GM23338 (cell line): ENCODE measurements around the gene FRMD1. TPM values are rescaled to one million over a fixed set of nuclear protein-coding genes. Genes with fewer than 3 reads are reported as not detected.

ENCODE experiments used
- ATAC-seq: fragments of 200-7000 bp; cut with Tn5 transposase; 3 replicates; pipeline ENCODE4 v1.9.1; 2020
- DNase-seq: peaks from one replicate; pipeline ENCODE4 v3.0.0-alpha.2; 2015; ENCODE audit warnings: low spot score
- H2AFZ ChIP-seq: fragments of 200-600 bp; sonication (generic); 2 replicates; pipeline ENCODE4 v1.8.0; 2016; ENCODE audit warnings: antibody characterized with exemption, mild to moderate bottlenecking, moderate library complexity
- H3F3A ChIP-seq: fragments of 200-600 bp; sonication (generic); replicated peaks from 2 replicates; pipeline ENCODE4 v1.8.0; 2017; ENCODE audit warnings: antibody characterized with exemption, mixed run types, low read depth
- H3K27ac ChIP-seq: fragments of 200-600 bp; sonication (generic); 2 replicates; pipeline ENCODE4 v1.6.1; 2016; ENCODE audit warnings: low read depth
- H3K27me3 ChIP-seq: fragments of 200-600 bp; sonication (generic); 2 replicates; pipeline ENCODE4 v1.8.0; 2016; ENCODE audit warnings: mild to moderate bottlenecking, mixed run types, moderate library complexity; ENCODE audit not compliant: insufficient read depth
- H3K36me3 ChIP-seq: fragments of 200-600 bp; sonication (generic); 2 replicates; pipeline ENCODE4 v1.8.0; 2016; ENCODE audit warnings: mild to moderate bottlenecking; ENCODE audit not compliant: insufficient read depth
- H3K4me1 ChIP-seq: fragments of 200-600 bp; sonication (generic); 2 replicates; pipeline ENCODE4 v1.8.0; 2016; ENCODE audit warnings: mild to moderate bottlenecking, moderate library complexity; ENCODE audit not compliant: insufficient read depth
- H3K4me2 ChIP-seq: fragments of 200-600 bp; sonication (generic); 2 replicates; pipeline ENCODE4 v1.7.1; 2017; ENCODE audit warnings: mixed run types
- H3K4me3 ChIP-seq: fragments of 200-600 bp; sonication (generic); 2 replicates; pipeline ENCODE4 v1.6.1; 2016; ENCODE audit warnings: mixed run types
- H3K79me2 ChIP-seq: fragments of 200-600 bp; sonication (generic); replicated peaks from 2 replicates; pipeline ENCODE4 v1.8.0; 2017; ENCODE audit warnings: mild to moderate bottlenecking; ENCODE audit not compliant: insufficient read depth
- H3K9me2 ChIP-seq: fragments of 200-600 bp; sonication (generic); 2 replicates; pipeline ENCODE4 v1.8.0; 2017; ENCODE audit not compliant: insufficient read depth
- H4K20me1 ChIP-seq: fragments of 200-600 bp; sonication (generic); replicated peaks from 2 replicates; pipeline ENCODE4 v1.8.0; 2017; ENCODE audit warnings: mild to moderate bottlenecking; ENCODE audit not compliant: insufficient read depth
- H3K27ac Mint-ChIP-seq: 2 replicates; pipeline ENCODE4 v1.8.0; 2020; ENCODE audit warnings: inconsistent platforms, mild to moderate bottlenecking, moderate library complexity, mixed read lengths
- H3K27me3 Mint-ChIP-seq: 3 replicates; pipeline ENCODE4 v1.8.0; 2022; ENCODE audit warnings: low read depth, mild to moderate bottlenecking, moderate library complexity, mixed read lengths, inconsistent platforms; ENCODE audit not compliant: insufficient read depth, poor library complexity
- H3K36me3 Mint-ChIP-seq: 3 replicates; pipeline ENCODE4 v1.8.0; 2021; ENCODE audit warnings: low read depth, mild to moderate bottlenecking, inconsistent platforms, moderate library complexity, mixed read lengths
- H3K4me1 Mint-ChIP-seq: 3 replicates; pipeline ENCODE4 v1.8.0; 2020; ENCODE audit warnings: mild to moderate bottlenecking, inconsistent platforms, mixed read lengths
- H3K4me3 Mint-ChIP-seq: 3 replicates; pipeline ENCODE4 v1.8.0; 2021; ENCODE audit warnings: moderate library complexity, mild to moderate bottlenecking, inconsistent platforms, mixed read lengths
- H3K9me3 Mint-ChIP-seq: 3 replicates; pipeline ENCODE4 v1.8.0; 2020; ENCODE audit warnings: moderate library complexity, mild to moderate bottlenecking, inconsistent platforms, mixed read lengths
- CREB1 ChIP-seq: fragments of 250-450 bp; sonication (Bioruptor Pico); IDR thresholded peaks from 2 replicates; pipeline ENCODE4 v1.5.0; 2020; ENCODE audit warnings: low read depth, mild to moderate bottlenecking, moderate library complexity
- JUNB ChIP-seq: IDR thresholded peaks from one replicate; pipeline ENCODE4 v1.6.1; 2016; ENCODE audit warnings: antibody characterized with exemption; ENCODE audit not compliant: unreplicated experiment
- NANOG ChIP-seq: IDR thresholded peaks from 2 replicates; pipeline ENCODE4 v1.6.1; 2016; ENCODE audit warnings: antibody characterized with exemption, borderline replicate concordance
- POLR2AphosphoS5 ChIP-seq: IDR thresholded peaks from 2 replicates; pipeline ENCODE4 v1.6.1; 2016; ENCODE audit warnings: antibody characterized with exemption, low read depth
- STAT1 ChIP-seq: IDR thresholded peaks from one replicate; pipeline ENCODE4 v1.6.1; 2016; ENCODE audit warnings: antibody characterized with exemption; ENCODE audit not compliant: unreplicated experiment
- ZNF114 ChIP-seq: fragments of 250-450 bp; sonication (Bioruptor Pico); IDR thresholded peaks from 2 replicates; pipeline ENCODE4 v1.5.0; 2020; ENCODE audit warnings: mild to moderate bottlenecking, moderate library complexity
- ZNF331 ChIP-seq: fragments of 250-450 bp; sonication (Bioruptor Pico); IDR thresholded peaks from 2 replicates; pipeline ENCODE4 v1.5.0; 2020; ENCODE audit warnings: low read depth, mild to moderate bottlenecking, moderate library complexity
- ZNF462 ChIP-seq: fragments of 250-450 bp; sonication (Bioruptor Pico); IDR thresholded peaks from 2 replicates; pipeline ENCODE4 v1.5.0; 2020; ENCODE audit warnings: mild to moderate bottlenecking, moderate library complexity
- polyA plus RNA-seq: library from polyadenylated mRNA; unstranded; fragments of >200 nt; fragmentation: Nextera tagmentation; extraction: Ambion mirVana; gene quantifications from 2 replicates; pipeline ENCODE4 v1.2.1, GENCODE V29; 2016
- total RNA-seq: library from RNA; depleted of rRNA; stranded (reverse); fragments of >200 nt; shearing (Covaris generic); gene quantifications from 2 replicates; pipeline ENCODE4 v1.2.3, GENCODE V29; 2014
- TF ChIP-seq, protein P1 (sequence below), 2 experiments: fragments of 200-600 bp in 1 of 2; sonication (generic) in 1 of 2; conservative IDR thresholded peaks; 2 replicates each; pipeline versions ENCODE4 v1.5.1 to v1.6.1; 2016 to 2017; ENCODE audit warnings: antibody characterized with exemption in 2 of 2, low read depth in 2 of 2, mild to moderate bottlenecking in 2 of 2, moderate library complexity in 1 of 2
- TF ChIP-seq, protein P2 (sequence below): IDR thresholded peaks from one replicate; pipeline ENCODE4 v1.6.1; 2018; ENCODE audit warnings: antibody characterized with exemption; ENCODE audit not compliant: unreplicated experiment

The FRMD1 gene
- total and polyA plus RNA-seq, 2 experiments from 2014 or later: 1.0 to 2.0 TPM

DNA sequence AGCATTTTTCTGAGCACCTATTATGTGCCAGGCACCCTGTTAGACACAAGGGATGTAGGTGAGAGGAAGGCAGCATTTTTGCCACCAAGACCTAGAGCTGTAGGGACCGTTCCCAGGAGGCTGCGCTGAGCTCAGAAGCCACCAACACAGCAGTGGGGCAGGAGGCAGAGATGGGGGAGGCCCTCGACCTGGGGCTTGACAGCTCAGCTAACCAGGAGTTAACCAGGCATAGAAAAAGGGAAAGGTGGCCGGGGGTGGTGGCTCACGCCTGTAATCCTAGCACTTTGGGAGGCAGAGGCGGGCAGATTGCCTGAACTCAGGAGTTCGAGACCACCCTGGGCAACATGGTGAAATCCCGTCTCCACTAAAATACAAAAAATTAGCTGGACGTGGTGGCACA, 52.1 kb downstream of the FRMD1 start:
- H3K36me3 Mint-ChIP-seq: no peaks in the 10 kb centered on the region
- Histone ChIP-seq H3F3A (no peaks in the 10 kb centered on the region), H3K27me3 (no peaks in the 10 kb centered on the region), H3K27ac (no peak overlapping the region), H3K4me3 (no peak overlapping the region), H3K4me2 (no peak overlapping the region), H4K20me1 (no peaks in the 10 kb centered on the region), H3K4me1 (peaks cover 10% of the 10 kb centered on the region), H2AFZ (no peak overlapping the region), H3K36me3 (no peaks in the 10 kb centered on the region), H3K9me2 (no peaks in the 10 kb centered on the region), H3K79me2 (no peaks in the 10 kb centered on the region)
- ATAC-seq (no peak), DNase-seq (no peak)
- TF ChIP-seq ZNF114 (no peak), ZNF331 (CRISPR knock-in tag) (no peak), POLR2AphosphoS5 (no peak), STAT1 (no peak), NANOG (no peak), CREB1 (CRISPR knock-in tag) (no peak)
- TF ChIP-seq, protein P1, sequence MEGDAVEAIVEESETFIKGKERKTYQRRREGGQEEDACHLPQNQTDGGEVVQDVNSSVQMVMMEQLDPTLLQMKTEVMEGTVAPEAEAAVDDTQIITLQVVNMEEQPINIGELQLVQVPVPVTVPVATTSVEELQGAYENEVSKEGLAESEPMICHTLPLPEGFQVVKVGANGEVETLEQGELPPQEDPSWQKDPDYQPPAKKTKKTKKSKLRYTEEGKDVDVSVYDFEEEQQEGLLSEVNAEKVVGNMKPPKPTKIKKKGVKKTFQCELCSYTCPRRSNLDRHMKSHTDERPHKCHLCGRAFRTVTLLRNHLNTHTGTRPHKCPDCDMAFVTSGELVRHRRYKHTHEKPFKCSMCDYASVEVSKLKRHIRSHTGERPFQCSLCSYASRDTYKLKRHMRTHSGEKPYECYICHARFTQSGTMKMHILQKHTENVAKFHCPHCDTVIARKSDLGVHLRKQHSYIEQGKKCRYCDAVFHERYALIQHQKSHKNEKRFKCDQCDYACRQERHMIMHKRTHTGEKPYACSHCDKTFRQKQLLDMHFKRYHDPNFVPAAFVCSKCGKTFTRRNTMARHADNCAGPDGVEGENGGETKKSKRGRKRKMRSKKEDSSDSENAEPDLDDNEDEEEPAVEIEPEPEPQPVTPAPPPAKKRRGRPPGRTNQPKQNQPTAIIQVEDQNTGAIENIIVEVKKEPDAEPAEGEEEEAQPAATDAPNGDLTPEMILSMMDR (conservative IDR thresholded peaks at IDR 0.05; ENCODE audit: low read depth in 2 of 2): no peak
- TF ChIP-seq, protein P2, sequence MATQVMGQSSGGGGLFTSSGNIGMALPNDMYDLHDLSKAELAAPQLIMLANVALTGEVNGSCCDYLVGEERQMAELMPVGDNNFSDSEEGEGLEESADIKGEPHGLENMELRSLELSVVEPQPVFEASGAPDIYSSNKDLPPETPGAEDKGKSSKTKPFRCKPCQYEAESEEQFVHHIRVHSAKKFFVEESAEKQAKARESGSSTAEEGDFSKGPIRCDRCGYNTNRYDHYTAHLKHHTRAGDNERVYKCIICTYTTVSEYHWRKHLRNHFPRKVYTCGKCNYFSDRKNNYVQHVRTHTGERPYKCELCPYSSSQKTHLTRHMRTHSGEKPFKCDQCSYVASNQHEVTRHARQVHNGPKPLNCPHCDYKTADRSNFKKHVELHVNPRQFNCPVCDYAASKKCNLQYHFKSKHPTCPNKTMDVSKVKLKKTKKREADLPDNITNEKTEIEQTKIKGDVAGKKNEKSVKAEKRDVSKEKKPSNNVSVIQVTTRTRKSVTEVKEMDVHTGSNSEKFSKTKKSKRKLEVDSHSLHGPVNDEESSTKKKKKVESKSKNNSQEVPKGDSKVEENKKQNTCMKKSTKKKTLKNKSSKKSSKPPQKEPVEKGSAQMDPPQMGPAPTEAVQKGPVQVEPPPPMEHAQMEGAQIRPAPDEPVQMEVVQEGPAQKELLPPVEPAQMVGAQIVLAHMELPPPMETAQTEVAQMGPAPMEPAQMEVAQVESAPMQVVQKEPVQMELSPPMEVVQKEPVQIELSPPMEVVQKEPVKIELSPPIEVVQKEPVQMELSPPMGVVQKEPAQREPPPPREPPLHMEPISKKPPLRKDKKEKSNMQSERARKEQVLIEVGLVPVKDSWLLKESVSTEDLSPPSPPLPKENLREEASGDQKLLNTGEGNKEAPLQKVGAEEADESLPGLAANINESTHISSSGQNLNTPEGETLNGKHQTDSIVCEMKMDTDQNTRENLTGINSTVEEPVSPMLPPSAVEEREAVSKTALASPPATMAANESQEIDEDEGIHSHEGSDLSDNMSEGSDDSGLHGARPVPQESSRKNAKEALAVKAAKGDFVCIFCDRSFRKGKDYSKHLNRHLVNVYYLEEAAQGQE: no peak
- H3K4me3 Mint-ChIP-seq: no peak overlapping the region
- H3K27ac Mint-ChIP-seq: no peak overlapping the region
- peaks cover 3% of the 10 kb centered on the region for H3K27me3 Mint-ChIP-seq
- no peaks in the 10 kb centered on the region for H3K9me3 Mint-ChIP-seq
- H3K4me1 Mint-ChIP-seq: peaks cover 19% of the 10 kb centered on the region

DNA sequence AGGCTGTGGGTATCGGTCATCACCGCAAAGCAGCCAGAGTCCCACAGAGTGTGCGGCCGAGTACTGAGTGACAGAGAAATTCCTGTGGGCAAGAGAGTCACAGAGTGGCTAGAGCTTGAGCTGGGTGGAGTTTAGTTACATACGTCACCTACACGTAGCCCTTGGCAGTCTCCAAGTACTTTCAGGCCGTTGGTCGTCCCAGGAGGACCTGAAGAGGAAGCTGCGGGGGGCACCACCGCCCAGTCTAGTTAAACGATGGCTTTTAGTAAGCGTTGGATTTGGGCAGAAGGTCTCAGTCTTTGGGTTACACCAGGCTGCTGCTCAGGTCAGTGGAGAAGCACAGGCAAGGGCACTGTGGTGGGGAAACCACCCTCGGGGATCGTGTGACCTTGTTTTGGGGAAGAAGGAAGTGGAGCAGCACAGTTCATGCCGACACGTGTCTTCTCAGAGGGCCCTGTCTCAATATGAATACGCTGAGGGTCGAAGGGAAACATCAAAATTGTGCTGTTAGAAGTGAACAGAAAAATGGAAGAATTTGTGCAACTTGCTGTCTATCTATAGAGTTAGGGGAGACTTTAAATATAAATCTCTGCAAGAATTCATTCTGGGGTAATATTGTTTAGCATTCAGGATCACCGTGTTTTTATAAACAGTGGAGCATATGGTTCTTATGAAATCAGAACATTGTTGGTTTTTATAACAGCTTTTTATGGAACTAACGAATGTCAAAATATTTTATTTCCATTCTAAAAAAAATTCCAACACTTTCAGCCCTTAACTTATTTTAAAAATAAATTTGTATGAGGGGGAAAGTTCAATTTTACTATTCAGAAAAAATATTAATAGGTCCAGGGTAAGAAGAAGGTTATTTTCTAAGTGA, 52.9 kb downstream of the FRMD1 start:
- H3K4me3 ChIP-seq: no peak overlapping the region
- H3K36me3 ChIP-seq: no peaks in the 10 kb centered on the region
- DNase-seq: no peak
- H3K27me3 ChIP-seq: no peaks in the 10 kb centered on the region
- no peaks in the 10 kb centered on the region for H3K36me3 Mint-ChIP-seq
- H3K79me2 ChIP-seq: no peaks in the 10 kb centered on the region
- H3K4me3 Mint-ChIP-seq: no peak overlapping the region
- no peaks in the 10 kb centered on the region for H3K9me2 ChIP-seq
- H3K4me1 ChIP-seq: peaks cover 7% of the 10 kb centered on the region
- peaks cover 10% of the 10 kb centered on the region for H3K4me1 Mint-ChIP-seq
- peaks cover 3% of the 10 kb centered on the region for H3K27me3 Mint-ChIP-seq
- H3K4me2 ChIP-seq: no peak overlapping the region
- no peaks in the 10 kb centered on the region for H3K9me3 Mint-ChIP-seq
- no peak overlapping the region for H3K27ac ChIP-seq
- H4K20me1 ChIP-seq: no peaks in the 10 kb centered on the region
- no peak for ATAC-seq
- no peaks in the 10 kb centered on the region for H3F3A ChIP-seq
- peak overlapping the region; percentile 70; the same call in 1 of the 2 replicates for H2AFZ ChIP-seq
- H3K27ac Mint-ChIP-seq: no peak overlapping the region
- TF ChIP-seq ZNF462 (CRISPR knock-in tag): no peak
- no peak for TF ChIP-seq JUNB
- no peak for TF ChIP-seq POLR2AphosphoS5
